ENCODE data around the gene C9orf152. TPM values are rescaled to one million over a fixed set of nuclear protein-coding genes. Genes with fewer than 3 reads are reported as not detected.
A peak's percentile ranks its signal among the peaks of the same experiment; 100 is the strongest.
"Not testable (repeated sequence)": the region's sequence is repeated elsewhere in the genome, so short reads cannot be mapped to it uniquely, and the experiment has no call there.

The C9orf152 gene
- total and polyA plus RNA-seq, 7 donors = 0.08 TPM; not detected in 6

DNA sequence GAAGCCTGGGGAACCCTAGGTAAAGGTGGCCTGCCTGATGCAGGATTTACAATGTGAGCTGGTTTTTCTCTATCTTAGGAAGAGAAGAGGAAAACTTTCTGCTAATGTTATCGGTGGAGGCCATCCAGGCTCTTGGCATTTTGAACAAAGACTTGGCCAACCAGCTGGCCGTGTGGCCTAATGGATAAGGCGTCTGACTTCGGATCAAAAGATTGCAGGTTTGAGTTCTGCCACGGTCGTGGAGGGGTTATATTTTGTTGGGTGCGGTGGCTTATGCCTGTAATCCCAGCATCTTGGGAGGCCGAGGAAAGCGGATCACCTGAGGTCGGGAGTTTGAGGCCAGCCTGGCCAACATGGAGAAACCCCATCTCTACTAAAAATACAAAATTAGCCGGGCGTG lies 9.6 kb downstream of the C9orf152 start:
- H3K9me3 ChIP-seq = no peaks in the 10 kb centered on the region
- TF ChIP-seq, protein P1, sequence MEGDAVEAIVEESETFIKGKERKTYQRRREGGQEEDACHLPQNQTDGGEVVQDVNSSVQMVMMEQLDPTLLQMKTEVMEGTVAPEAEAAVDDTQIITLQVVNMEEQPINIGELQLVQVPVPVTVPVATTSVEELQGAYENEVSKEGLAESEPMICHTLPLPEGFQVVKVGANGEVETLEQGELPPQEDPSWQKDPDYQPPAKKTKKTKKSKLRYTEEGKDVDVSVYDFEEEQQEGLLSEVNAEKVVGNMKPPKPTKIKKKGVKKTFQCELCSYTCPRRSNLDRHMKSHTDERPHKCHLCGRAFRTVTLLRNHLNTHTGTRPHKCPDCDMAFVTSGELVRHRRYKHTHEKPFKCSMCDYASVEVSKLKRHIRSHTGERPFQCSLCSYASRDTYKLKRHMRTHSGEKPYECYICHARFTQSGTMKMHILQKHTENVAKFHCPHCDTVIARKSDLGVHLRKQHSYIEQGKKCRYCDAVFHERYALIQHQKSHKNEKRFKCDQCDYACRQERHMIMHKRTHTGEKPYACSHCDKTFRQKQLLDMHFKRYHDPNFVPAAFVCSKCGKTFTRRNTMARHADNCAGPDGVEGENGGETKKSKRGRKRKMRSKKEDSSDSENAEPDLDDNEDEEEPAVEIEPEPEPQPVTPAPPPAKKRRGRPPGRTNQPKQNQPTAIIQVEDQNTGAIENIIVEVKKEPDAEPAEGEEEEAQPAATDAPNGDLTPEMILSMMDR (IDR thresholded peaks at IDR 0.05) = no peak
- DNase-seq (no peak), ATAC-seq (no peak)
- intact Hi-C loops (cut with DNase I) = no loop called here
- H3K36me3 ChIP-seq (ENCODE audit: insufficient read depth in 1 of 2, low read depth in 1 of 2) = no peaks in the 10 kb centered on the region
- no peaks in the 10 kb centered on the region for H3K4me1 ChIP-seq
- H3K4me3 ChIP-seq = no peak overlapping the region
- H3K27me3 ChIP-seq (ENCODE audit: insufficient read depth in 3 of 3, low read length in 2 of 3) = peaks cover 0 to 2% (median 0%) of the 10 kb centered on the region in 3 donors
- 90 to 91% (median 91%) methylated on average over 12 of the region's 12 CpGs for WGBS, 3 donors
- H3K27ac ChIP-seq = no peak overlapping the region

GRCh38 chr9:110197330-110198187 lies 10.4 kb downstream of the C9orf152 start:
- ATAC-seq (no peak), DNase-seq (no peak)
- Histone ChIP-seq H3K27ac (no peak overlapping the region), H3K4me3 (no peak overlapping the region), H3K36me3 (ENCODE audit: insufficient read depth in 1 of 2, low read depth in 1 of 2) (no peaks in the 10 kb centered on the region), H3K4me1 (no peaks in the 10 kb centered on the region), H3K27me3 (ENCODE audit: insufficient read depth in 3 of 3, low read length in 2 of 3) (peaks cover 0 to 1% (median 0%) of the 10 kb centered on the region in 3 donors), H3K9me3 (no peaks in the 10 kb centered on the region)
- TF ChIP-seq, protein P1 (IDR thresholded peaks at IDR 0.05) = peak; percentile 12
- intact Hi-C loops (cut with DNase I) = no loop called here
- 71 to 76% (median 71%) methylated on average over 11 of the region's 11 CpGs for WGBS, 3 donors

DNA sequence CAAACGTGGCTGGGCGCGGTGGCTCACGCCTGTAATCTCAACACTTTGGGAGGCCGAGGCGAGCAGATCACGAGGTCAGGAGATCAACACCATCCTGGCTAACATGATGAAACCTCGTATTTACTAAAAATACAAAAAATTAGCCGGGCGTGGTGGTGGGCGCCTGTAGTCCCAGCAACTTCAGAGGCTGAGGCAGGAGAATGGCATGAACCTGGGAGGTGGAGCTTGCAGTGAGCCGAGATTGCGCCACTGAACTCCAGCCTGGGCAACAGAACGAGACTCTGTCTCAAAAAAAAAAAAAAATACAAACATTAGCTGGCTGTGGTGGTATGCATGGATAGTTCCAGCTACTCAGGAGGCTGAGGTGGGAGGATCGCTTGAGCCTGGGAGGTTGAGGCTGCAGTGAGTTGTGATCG lies 11.9 kb downstream of the C9orf152 start:
- H3K27me3 ChIP-seq (ENCODE audit: insufficient read depth in 3 of 3, low read length in 2 of 3); H3K27ac ChIP-seq; H3K9me3 ChIP-seq; intact Hi-C loops (cut with DNase I); ATAC-seq; H3K36me3 ChIP-seq (ENCODE audit: insufficient read depth in 1 of 2, low read depth in 1 of 2); H3K4me1 ChIP-seq; H3K4me3 ChIP-seq; DNase-seq: not testable (repeated sequence)
- WGBS, 3 donors = 91 to 95% (median 95%) methylated on average over 16 of the region's 16 CpGs

DNA sequence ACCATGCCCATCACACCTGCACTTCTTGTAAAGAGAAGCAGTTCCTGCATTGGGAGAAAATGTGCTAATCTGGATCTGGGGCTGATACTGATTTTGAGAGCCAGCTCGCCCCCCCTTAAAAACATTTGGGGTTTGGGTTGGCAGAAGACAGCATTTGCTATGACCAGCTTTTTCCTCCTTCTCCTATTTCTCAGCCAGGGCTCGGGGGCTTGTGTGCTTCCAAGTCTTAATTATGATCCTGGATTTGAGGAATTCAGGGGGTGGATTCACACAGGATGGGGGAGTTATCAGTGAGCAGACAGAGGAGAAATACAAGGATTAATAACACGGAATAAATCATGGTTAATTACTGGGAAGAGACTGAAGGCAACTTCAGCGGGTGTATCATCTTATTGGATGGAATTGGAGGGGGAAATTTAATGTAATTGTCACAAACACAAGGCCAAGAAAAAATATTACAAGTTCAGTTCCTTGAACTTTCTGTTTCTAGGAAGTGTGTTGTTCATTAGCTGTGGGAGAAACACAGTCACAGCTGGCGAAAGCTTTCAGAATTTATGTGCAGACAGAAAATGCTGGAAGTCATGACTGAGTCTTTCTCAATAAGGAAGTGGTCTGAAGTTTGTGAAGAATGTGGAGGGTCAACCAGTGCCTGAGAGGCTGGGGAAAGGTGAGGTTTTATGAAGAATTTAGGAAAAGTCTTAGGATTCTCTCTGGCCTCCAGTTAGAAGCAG lies 15.3 kb downstream of the C9orf152 start:
- WGBS, 3 donors = 63 to 71% (median 66%) methylated on average over 5 of the region's 5 CpGs
- intact Hi-C loops (cut with DNase I) = no loop called here
- ATAC-seq = peak in 1 of 4 donors; percentile 30
- no peak for DNase-seq
- no peaks in the 10 kb centered on the region for H3K36me3 ChIP-seq (ENCODE audit: insufficient read depth in 1 of 2, low read depth in 1 of 2)
- H3K27me3 ChIP-seq (ENCODE audit: insufficient read depth in 3 of 3, low read length in 2 of 3) = no peaks in the 10 kb centered on the region
- TF ChIP-seq, protein P1 (IDR thresholded peaks at IDR 0.05) = no peak
- no peaks in the 10 kb centered on the region for H3K4me1 ChIP-seq
- no peak overlapping the region for H3K27ac ChIP-seq
- no peaks in the 10 kb centered on the region for H3K9me3 ChIP-seq
- H3K4me3 ChIP-seq = no peak overlapping the region

DNA sequence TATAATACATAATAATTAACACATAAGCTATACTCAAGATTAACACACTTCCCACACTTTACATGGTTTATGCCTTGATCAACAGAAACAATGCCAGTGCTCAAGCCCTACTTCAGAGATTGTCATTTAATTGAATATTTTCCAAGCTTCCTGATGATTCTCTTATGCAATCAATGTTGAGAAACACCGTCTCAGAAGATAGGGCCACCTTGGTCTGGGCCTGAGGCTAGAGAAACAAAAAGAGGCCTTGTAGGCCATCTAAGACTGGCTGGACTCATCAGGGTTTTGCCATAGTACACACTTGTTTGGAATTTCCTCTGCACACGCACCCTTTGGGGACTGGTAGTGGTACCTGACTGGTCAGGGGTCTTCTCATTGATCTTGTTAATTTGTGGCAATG lies 16.3 kb downstream of the C9orf152 start:
- Histone ChIP-seq H3K9me3 (no peaks in the 10 kb centered on the region), H3K27me3 (ENCODE audit: insufficient read depth in 3 of 3, low read length in 2 of 3) (no peaks in the 10 kb centered on the region), H3K36me3 (ENCODE audit: insufficient read depth in 1 of 2, low read depth in 1 of 2) (no peaks in the 10 kb centered on the region), H3K4me1 (no peaks in the 10 kb centered on the region), H3K4me3 (no peak overlapping the region), H3K27ac (no peak overlapping the region)
- intact Hi-C loops (cut with DNase I) = no loop called here
- WGBS, 3 donors = 90 to 93% (median 90%) methylated on average over 2 of the region's 2 CpGs
- DNase-seq = no peak
- TF ChIP-seq, protein P1 (IDR thresholded peaks at IDR 0.05) = no peak
- ATAC-seq = no peak

All from psoas muscle (tissue), 8 donors.